A549 (cell line): ENCODE results near the gene VDR.

ENCODE experiments used
- POLR2A ChIP-seq: IDR thresholded peaks from 2 replicates; pipeline ENCODE4 v1.6.1; 2012; ENCODE audit warnings: mild to moderate bottlenecking, low read length
- TP53 ChIP-seq: fragments of 250-450 bp; sonication (Bioruptor Pico); IDR thresholded peaks from 2 replicates; pipeline ENCODE4 v1.5.0; 2021; ENCODE audit warnings: mild to moderate bottlenecking, moderate library complexity
- TF ChIP-seq, protein P1 (sequence below): IDR thresholded peaks from 2 replicates; pipeline ENCODE4 v1.6.1; 2012
- TF ChIP-seq, protein P2 (sequence below): fragments of >200 bp; sonication (Bioruptor Twin); formaldehyde crosslinking; IDR thresholded peaks from 3 replicates; pipeline ENCODE4 v1.5.1; 2016

DNA sequence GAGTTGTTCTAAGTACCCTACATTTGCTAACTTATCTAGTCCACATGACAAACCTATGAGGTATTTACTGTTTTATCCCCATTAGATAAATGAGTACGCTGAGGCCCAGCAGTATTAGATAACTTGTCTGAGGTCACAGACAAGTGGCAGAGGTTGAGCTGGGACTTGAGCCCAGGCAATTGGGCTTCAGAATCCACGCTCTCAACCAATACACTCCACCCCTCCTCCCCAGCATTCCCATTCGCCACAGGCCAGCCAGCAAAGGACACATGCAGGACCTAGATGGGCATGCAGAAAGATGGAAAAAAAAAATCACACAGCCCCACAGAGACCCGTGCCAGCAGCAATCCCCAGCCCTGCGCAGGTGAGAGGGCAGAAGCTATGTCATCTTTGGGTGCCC is 97.5 kb downstream of the VDR start:
- TF ChIP-seq TP53 (CRISPR knock-in tag) (no peak), POLR2A (no peak)
- TF ChIP-seq, protein P1, sequence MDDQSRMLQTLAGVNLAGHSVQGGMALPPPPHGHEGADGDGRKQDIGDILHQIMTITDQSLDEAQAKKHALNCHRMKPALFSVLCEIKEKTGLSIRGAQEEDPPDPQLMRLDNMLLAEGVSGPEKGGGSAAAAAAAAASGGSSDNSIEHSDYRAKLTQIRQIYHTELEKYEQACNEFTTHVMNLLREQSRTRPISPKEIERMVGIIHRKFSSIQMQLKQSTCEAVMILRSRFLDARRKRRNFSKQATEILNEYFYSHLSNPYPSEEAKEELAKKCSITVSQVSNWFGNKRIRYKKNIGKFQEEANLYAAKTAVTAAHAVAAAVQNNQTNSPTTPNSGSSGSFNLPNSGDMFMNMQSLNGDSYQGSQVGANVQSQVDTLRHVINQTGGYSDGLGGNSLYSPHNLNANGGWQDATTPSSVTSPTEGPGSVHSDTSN, result no peak
- TF ChIP-seq, protein P2, sequence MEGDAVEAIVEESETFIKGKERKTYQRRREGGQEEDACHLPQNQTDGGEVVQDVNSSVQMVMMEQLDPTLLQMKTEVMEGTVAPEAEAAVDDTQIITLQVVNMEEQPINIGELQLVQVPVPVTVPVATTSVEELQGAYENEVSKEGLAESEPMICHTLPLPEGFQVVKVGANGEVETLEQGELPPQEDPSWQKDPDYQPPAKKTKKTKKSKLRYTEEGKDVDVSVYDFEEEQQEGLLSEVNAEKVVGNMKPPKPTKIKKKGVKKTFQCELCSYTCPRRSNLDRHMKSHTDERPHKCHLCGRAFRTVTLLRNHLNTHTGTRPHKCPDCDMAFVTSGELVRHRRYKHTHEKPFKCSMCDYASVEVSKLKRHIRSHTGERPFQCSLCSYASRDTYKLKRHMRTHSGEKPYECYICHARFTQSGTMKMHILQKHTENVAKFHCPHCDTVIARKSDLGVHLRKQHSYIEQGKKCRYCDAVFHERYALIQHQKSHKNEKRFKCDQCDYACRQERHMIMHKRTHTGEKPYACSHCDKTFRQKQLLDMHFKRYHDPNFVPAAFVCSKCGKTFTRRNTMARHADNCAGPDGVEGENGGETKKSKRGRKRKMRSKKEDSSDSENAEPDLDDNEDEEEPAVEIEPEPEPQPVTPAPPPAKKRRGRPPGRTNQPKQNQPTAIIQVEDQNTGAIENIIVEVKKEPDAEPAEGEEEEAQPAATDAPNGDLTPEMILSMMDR, result no peak
